DOHH2 (cell line): ENCODE results near the gene CDK6.

Experiments
- H3F3A ChIP-seq: fragments of 200-600 bp; sonication (generic), shearing (Covaris generic); 2 replicates; pipeline ENCODE4 v1.6.0; 2016; ENCODE audit warnings: antibody characterized with exemption, mild to moderate bottlenecking; ENCODE audit not compliant: control insufficient read depth, insufficient read depth
- H3K27ac ChIP-seq: fragments of 200-600 bp; sonication (generic); 2 replicates; pipeline ENCODE4 v1.5.1; 2014; ENCODE audit warnings: low read depth, mild to moderate bottlenecking, low read length, moderate library complexity
- H3K27me3 ChIP-seq: fragments of 200-600 bp; sonication (generic); 2 replicates; pipeline ENCODE4 v1.6.1; 2014; ENCODE audit warnings: mild to moderate bottlenecking, low read length, mixed read lengths; ENCODE audit not compliant: control insufficient read depth
- H3K36me3 ChIP-seq: fragments of 200-600 bp; sonication (generic); 2 replicates; pipeline ENCODE4 v1.6.1; 2014; ENCODE audit warnings: mild to moderate bottlenecking, low read length, moderate library complexity, mixed read lengths; ENCODE audit not compliant: control insufficient read depth
- H3K4me1 ChIP-seq: fragments of 200-600 bp; sonication (generic); 2 replicates; pipeline ENCODE4 v1.6.1; 2014; ENCODE audit warnings: mild to moderate bottlenecking, low read length, mixed read lengths; ENCODE audit not compliant: control insufficient read depth
- H3K4me2 ChIP-seq: fragments of 200-600 bp; sonication (generic); 2 replicates; pipeline ENCODE4 v1.6.0; 2014; ENCODE audit warnings: mild to moderate bottlenecking, low read length, moderate library complexity
- H3K4me3 ChIP-seq: fragments of 200-600 bp; sonication (generic); 2 replicates; pipeline ENCODE4 v1.5.1; 2014; ENCODE audit warnings: mild to moderate bottlenecking, low read length, mixed read lengths
- H3K79me2 ChIP-seq: fragments of 200-600 bp; sonication (generic); 2 replicates; pipeline ENCODE4 v1.6.1; 2014; ENCODE audit warnings: mild to moderate bottlenecking, low read length, mixed read lengths; ENCODE audit not compliant: control insufficient read depth
- H3K9me2 ChIP-seq: fragments of 200-600 bp; sonication (generic); replicated peaks from 2 replicates; pipeline ENCODE4 v1.6.1; 2014; ENCODE audit warnings: mild to moderate bottlenecking, low read length, mixed read lengths; ENCODE audit not compliant: control insufficient read depth
- H3K9me3 ChIP-seq: fragments of 200-600 bp; sonication (generic); 2 replicates; pipeline ENCODE4 v1.6.1; 2014; ENCODE audit warnings: antibody characterized with exemption, low read length, mixed read lengths; ENCODE audit not compliant: control insufficient read depth, insufficient read depth
- H4K20me1 ChIP-seq: fragments of 200-600 bp; sonication (generic); 2 replicates; pipeline ENCODE4 v1.6.0; 2014; ENCODE audit warnings: low read depth, mild to moderate bottlenecking, antibody characterized with exemption, low read length, moderate library complexity; ENCODE audit not compliant: control insufficient read depth, insufficient read depth
- CTCF ChIP-seq: fragments of 200-600 bp; sonication (generic); IDR thresholded peaks from one replicate; pipeline ENCODE4 v1.5.1; 2014; ENCODE audit warnings: antibody characterized with exemption, mild to moderate bottlenecking, low read depth, low read length; ENCODE audit not compliant: poor library complexity, severe bottlenecking
- EZH2phosphoT487 ChIP-seq: fragments of 200-600 bp; sonication (generic); IDR thresholded peaks from 2 replicates; pipeline ENCODE4 v1.6.1; 2017; ENCODE audit warnings: borderline replicate concordance, mild to moderate bottlenecking, antibody characterized with exemption, low read length, moderate library complexity, mixed read lengths

Gene CDK6

GRCh38 chr7:92639213-92639896 lies 197.0 kb downstream of the CDK6 start:
- peaks cover 20% of the 10 kb centered on the region for H3K4me1 ChIP-seq
- no peak overlapping the region for H3K4me2 ChIP-seq
- H4K20me1 ChIP-seq: no peaks in the 10 kb centered on the region
- H3K27me3 ChIP-seq: no peaks in the 10 kb centered on the region
- H3K4me3 ChIP-seq: no peak overlapping the region
- H3K9me2 ChIP-seq: no peaks in the 10 kb centered on the region
- no peak overlapping the region for H3K27ac ChIP-seq
- peaks cover 4% of the 10 kb centered on the region; the same call in 1 of the 2 replicates for H3K36me3 ChIP-seq
- H3F3A ChIP-seq: peaks cover 3% of the 10 kb centered on the region; the same call in 1 of the 2 replicates
- TF ChIP-seq CTCF: no peak
- TF ChIP-seq EZH2phosphoT487: no peak
- no peaks in the 10 kb centered on the region for H3K9me3 ChIP-seq
- H3K79me2 ChIP-seq: no peaks in the 10 kb centered on the region

- no peaks in the 10 kb centered on the region for H3K9me3 ChIP-seq
- peaks cover 42% of the 10 kb centered on the region for H3K4me1 ChIP-seq
- H3K4me2 ChIP-seq: peak overlapping the region; percentile 63
- H3K79me2 ChIP-seq: 0 out of 2 replicates have a peak, but pooled peaks cover 3% of the 10 kb centered on the region
- H3K36me3 ChIP-seq: 0 out of 2 replicates have a peak, but pooled peaks cover 4% of the 10 kb centered on the region
- H3K27ac ChIP-seq: no peak overlapping the region
- TF ChIP-seq EZH2phosphoT487 (no peak), CTCF (no peak)
- H3F3A ChIP-seq: peaks cover 3% of the 10 kb centered on the region; the same call in 1 of the 2 replicates
- H3K27me3 ChIP-seq: no peaks in the 10 kb centered on the region
- no peaks in the 10 kb centered on the region for H4K20me1 ChIP-seq
- no peak overlapping the region for H3K4me3 ChIP-seq
- no peaks in the 10 kb centered on the region for H3K9me2 ChIP-seq
These were observed 200.3 kb downstream of the CDK6 start for GRCh38 chr7:92636018-92636560.

GRCh38 chr7:92635538-92635937 lies 200.8 kb downstream of the CDK6 start:
- Histone ChIP-seq H3F3A (peaks cover 3% of the 10 kb centered on the region; the same call in 1 of the 2 replicates), H3K36me3 (0 out of 2 replicates have a peak, but pooled peaks cover 4% of the 10 kb centered on the region), H3K27me3 (no peaks in the 10 kb centered on the region), H3K9me2 (no peaks in the 10 kb centered on the region), H3K27ac (peak overlapping the region; percentile 2; the same call in 1 of the 2 replicates), H3K79me2 (0 out of 2 replicates have a peak, but pooled peaks cover 3% of the 10 kb centered on the region), H3K4me1 (peaks cover 42% of the 10 kb centered on the region), H3K9me3 (no peaks in the 10 kb centered on the region), H3K4me2 (peak overlapping the region; percentile 63), H3K4me3 (peak overlapping the region; percentile 25), H4K20me1 (no peaks in the 10 kb centered on the region)
- TF ChIP-seq CTCF (no peak), EZH2phosphoT487 (no peak)
